GM21390 (cell line): Measurements from ENCODE around the gene ARHGAP6.

ENCODE experiments used
- ATAC-seq: cut with Tn5 transposase; IDR thresholded peaks from one replicate; pipeline ENCODE4 v1.9.1; 2021; ENCODE audit not compliant: unreplicated experiment

The ARHGAP6 gene, protein sequence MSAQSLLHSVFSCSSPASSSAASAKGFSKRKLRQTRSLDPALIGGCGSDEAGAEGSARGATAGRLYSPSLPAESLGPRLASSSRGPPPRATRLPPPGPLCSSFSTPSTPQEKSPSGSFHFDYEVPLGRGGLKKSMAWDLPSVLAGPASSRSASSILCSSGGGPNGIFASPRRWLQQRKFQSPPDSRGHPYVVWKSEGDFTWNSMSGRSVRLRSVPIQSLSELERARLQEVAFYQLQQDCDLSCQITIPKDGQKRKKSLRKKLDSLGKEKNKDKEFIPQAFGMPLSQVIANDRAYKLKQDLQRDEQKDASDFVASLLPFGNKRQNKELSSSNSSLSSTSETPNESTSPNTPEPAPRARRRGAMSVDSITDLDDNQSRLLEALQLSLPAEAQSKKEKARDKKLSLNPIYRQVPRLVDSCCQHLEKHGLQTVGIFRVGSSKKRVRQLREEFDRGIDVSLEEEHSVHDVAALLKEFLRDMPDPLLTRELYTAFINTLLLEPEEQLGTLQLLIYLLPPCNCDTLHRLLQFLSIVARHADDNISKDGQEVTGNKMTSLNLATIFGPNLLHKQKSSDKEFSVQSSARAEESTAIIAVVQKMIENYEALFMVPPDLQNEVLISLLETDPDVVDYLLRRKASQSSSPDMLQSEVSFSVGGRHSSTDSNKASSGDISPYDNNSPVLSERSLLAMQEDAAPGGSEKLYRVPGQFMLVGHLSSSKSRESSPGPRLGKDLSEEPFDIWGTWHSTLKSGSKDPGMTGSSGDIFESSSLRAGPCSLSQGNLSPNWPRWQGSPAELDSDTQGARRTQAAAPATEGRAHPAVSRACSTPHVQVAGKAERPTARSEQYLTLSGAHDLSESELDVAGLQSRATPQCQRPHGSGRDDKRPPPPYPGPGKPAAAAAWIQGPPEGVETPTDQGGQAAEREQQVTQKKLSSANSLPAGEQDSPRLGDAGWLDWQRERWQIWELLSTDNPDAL (N-terminal part only)

DNA sequence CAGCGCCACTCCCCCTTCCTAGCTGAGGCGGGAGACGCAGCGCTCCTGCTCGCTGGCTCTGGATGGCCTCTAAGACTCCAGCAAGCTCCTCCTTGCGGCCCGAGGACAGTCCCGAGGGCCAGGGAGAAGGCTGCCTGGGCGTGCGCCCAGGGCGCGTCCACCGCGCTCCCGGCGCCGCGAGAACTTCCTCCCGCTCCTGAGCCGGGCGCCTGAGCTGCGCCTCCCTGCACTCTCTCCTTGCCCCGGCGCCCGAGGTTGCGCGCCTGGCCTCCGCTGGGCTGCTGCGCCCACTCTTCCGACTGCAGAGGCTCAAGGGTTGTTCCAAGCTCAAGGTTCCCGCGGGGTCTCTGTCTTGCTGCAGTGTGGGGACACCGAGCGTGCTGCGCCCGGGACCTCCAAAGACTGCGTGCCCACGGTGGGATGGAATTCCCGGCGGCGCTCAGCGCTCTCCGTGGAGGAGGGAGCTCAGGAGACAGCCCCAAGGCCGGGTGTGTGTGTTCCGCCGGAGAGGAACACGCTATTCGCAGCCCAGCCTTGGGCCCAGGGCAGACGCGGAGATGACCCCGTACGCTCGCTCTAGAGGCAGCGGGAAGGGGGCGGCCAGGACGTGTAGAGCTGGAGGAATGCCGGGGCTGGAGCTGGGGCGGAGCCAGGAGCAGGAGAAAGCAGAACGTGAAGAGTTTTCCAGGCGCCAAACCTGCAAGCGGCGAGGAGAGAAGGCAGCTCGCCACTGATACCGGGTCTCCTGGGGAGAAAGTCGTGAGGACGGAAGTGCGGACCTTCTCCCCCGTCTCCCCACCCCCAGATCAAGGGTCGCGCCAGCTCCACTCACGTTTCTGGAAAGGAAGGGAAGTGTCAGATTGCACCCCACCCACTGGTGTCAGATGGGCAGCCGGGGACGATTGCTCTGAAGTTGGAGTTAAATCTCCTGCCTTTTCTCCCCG, at the start of gene ARHGAP6:
ARHGAP6 (minus strand) TSS at position 753 of the 944 bp plus-strand sequence. CDS start 1,092 bp downstream, outside the sequence.
- ATAC-seq = no peak

DNA sequence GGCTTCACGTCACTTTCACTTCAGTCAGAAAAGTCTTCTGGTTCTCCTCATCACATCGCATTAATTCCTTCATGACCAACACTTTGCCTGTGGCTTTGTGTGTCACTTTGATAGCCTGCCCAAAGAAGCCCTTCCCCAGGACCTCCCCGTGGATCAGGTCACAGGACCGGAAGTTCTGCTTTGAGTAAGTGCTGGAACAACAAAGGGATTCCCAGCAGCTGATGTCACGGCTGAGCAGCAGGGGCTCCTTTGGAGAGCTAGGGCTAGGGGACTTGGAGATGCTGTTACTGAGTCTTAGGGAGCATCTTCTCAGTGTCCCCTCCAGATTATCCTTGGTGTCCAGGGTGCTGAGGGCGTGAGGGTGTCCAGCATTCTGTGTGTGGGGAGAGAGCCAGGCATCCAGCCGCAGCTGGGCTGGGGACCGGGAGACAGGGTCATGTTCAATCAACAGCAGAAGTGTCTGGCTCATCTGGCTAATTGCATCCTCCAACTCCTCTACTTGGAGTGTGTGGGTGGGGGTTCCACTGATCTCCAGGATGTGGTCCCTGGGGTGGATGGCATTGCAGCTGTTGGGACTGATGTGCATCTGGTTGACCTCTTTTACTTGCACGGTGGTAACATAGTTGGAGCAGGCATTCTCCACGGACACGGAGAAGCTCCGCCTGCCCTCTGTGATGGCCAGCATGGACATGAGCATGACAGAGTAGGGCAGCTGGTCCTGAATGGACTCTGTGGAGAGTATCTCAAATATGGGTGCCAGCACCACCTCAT, 39.2 kb upstream of the ARHGAP6 start:
- ATAC-seq = no peak

DNA sequence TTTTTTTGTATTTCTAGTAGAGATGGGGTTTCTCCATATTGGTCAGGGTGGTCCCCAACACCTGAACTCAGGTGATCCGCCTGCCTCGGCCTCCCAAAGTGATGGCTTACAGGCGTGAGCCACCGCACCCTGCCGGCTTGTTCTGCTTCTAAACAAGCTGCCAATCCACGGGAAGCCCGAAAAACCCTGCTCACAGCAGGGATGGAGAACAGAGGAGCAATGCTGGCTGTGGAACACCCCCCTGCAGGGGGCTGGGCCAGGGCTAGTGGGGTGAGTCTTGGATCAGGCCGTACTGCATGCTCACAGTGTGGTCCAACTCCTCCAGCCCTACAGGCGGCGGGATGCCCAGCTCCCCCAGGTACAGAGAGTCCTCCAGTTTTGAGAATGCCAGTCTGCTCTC, 38.1 kb upstream of the ARHGAP6 start:
- no peak for ATAC-seq

DNA sequence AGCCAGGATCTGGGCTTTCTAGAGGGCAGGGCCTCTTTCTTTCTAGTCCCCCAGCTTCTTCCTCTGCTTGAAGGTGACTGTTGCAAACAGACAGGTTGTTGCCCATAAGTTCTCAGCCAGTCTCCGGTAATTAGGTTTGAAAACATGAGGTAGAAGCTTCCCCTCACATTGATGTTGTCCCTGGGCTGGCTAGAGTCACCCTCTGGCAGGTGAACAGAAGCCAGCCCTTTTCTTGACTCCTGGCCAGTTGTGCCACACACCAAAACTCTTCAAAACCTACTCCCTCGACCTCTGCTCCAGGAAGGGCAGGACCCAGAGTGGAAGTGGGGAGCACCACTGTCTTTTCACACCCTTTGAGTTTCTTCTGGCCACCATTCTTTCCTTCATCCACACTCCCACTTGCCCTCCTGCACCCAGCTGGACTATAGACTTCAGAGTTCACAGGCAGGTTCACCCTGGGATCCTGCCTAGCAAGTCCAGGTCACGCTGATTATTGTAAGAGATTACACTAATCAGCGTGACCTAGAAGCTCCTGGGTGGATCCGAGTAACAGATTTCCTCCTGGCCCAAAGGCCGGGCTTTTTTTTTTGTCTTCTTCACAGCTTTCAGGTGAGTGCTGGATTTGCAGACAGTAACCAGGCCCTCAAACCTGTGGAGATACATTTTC, 37.4 kb upstream of the ARHGAP6 start:
- no peak for ATAC-seq

DNA sequence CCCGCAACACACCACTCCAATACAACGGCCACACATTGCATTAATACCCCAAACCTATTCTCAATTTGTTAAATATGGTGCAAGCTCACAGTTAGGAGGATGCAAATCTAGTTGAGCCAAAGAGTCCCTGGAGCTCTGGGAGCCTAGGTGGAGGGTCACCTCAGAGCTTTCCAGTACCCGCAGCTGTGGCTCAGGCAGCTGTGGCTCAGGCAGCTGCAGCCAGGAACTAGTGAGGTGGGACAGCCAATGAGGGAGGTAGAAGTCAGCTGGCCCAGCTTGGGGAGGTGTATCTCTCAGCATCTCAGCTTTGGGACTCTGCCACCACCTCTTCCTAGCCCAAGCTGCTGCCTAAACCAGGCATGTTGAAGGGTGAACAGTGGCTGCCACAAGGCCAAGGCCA, 36.7 kb upstream of the ARHGAP6 start:
- no peak for ATAC-seq

DNA sequence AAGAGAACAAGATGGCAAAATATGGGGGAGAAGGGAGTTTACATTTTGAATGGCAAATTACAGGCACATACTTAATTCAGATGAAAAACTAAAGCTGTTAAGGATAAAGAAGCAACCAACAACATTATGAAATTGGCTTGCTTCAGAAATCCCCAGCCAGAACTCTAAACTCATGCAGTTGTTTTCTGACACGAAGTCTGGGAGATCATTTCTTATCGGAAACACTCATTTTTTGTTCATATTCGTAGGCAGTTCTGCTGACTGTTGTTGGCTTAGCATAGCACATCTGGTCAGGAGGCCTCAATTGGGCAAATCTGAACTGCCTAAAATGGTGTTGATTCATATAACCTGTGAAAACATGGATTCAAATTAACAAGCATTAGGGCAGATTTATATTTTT, 33.0 kb upstream of the ARHGAP6 start:
- ATAC-seq = no peak

DNA sequence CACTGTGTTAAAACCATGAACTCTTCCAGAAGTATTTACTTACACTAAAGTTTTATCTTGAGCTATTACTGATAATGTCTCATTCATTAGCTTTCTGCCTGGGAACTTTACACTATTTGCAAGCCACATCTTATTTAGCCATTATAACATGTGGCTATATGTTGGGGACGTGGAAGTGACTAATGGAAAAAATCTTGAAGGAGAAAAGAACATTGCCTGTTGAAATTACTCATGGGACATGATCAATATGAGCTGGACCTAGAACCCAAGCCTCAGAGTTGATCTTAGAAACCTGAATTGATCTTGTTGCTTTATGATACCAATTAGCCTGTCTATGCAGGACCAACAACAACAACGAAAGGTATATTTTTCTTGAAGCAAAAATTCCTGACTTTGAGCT, 22.5 kb upstream of the ARHGAP6 start:
- no peak for ATAC-seq

DNA sequence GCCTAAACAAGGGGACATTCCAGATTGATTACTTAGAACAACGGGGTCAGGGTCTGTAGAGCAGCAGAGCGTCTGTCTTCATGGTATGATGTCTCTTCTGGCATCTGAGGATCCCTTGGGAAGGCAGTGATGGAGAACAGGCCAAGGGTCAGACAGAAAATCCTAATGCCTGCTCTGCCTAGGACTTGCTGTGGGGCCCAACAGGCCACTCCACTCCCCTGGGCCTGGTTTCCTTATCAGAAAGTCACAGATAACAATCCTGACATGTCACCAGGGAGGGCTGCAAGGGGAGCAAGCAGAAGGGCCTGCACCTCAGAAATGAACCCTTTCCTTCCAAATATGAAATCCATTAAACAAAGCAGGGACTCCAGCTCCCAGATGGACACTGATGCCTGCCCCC, 21.4 kb upstream of the ARHGAP6 start:
- ATAC-seq = no peak

DNA sequence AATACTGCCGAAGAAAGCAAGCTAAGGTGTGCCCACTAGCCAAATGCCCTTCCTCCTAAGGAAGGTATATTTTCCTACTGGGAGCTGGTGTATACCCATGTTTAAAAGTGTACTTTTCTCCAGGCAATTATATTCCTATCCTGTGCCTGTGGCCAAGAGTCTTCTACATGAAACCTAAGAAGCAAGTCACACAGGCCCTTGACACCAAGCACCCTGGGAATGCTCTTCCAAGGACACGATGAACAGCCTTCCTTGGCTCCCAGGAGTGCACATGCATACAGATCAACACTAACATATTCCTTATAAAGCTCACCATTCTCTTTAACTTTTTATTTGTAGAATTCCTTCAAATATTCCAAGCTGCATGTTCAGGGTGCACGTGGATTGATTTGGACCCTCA, 17.3 kb upstream of the ARHGAP6 start:
- ATAC-seq = no peak

DNA sequence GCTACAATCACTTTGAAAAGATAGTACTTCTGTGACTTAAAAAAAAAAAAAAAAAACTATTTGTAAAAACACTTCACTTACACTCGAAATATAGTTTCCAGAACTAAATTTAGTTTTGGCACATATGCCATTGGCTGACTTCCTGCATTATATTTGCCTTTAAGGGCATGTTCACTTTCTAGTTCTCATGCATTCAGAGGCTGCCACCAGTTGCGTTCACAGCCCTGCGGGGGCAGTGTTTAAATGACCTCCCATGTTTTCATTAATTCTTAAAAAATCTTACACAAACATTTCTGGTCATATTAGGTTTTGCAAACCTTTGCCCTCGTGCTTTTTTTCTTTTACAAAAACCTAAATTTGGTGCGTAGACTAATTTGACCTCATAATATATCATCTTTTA, 12.4 kb upstream of the ARHGAP6 start:
- no peak for ATAC-seq

DNA sequence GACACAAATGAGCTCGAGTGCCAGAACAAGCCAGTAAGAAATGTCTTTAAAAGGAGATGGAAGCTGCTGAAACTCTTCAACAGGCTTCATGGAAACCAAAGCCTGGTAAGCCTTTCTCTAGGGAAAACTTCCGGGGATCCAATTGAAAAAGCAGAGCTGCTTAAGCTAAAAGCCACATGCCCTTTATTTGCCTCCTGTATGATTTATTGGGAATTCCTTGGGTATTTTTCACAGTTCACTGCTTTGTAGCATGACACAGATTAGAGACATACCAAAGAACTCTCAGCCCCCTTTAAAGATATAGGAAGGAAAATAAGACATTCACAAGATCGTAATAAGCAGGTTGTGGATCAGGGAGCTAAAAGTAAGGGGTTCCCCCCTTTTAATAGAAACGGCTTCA, 6.5 kb upstream of the ARHGAP6 start:
- no peak for ATAC-seq

DNA sequence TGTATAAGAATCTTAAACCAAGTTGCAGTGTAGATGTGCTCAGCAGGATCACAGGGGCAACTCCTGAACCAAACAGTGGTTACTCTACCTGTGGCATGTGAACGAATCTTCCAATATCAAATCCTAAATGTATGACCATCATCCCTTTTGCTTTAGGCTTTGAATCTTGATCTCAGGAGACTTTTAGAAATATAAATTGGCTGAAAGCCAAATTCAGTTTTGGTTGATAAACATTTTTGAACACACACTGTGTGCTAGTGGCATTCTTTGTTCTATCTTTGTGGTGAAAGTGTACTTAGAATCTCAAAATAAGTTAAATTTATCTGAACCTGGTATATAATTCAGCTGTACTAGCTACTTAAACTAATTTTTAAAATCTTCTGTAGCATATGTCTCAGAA, 4.6 kb upstream of the ARHGAP6 start:
- ATAC-seq = no peak

DNA sequence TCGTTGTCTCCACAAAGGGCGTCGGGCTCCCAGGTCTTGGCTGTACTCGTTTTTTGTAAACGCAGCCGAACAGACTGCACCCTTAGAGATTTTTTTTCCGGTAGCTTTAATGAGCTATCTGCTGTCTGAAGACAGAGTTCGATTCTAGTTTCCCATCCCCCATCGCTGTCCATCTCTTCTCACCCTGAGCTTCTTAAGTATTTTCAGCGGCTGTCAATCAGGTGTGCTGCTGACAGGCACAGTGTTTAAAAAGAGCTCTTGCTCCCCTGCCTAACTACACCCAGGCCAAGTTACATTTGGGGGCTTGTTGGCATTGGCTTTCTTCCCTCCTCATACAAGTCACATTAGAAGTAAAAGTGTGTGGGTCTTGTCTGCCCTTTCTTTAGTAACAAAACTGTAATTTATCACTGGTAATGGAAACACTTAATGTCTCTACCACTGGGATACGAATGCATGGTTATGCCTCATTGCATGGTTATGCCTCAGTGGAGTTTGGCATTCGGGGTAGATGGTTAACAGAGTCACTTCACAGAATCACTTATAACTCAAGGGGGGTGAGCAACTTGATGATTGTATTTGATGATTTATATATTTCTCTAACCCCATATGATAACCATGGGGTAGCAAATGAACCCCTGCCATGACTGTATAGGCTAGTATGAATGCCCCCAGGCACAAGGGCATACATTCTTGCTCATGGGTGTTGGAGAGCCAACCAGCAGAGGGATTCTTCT, 1.4 kb upstream of the ARHGAP6 start:
- no peak for ATAC-seq

DNA sequence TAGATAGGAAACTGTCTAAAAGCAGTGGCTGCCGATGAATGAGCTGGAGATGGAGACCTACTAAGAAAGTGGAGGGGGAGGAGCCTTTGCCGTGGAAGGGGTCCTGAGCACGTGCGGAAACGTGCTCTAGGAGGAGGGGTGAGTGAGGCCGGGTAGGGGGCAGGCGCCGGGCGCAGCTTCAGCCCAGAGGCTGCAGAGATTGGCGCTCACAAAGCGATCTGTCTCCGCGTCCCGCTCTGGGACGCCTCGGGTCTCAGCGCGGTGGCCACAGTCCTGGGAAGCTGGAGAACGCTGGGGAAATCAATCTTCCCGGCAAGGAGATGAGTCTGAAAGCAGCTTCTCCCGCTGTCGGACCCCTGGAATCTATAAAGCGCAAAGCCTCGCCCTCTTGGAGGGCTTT, 444 bp upstream of the ARHGAP6 start:
- no peak for ATAC-seq

DNA sequence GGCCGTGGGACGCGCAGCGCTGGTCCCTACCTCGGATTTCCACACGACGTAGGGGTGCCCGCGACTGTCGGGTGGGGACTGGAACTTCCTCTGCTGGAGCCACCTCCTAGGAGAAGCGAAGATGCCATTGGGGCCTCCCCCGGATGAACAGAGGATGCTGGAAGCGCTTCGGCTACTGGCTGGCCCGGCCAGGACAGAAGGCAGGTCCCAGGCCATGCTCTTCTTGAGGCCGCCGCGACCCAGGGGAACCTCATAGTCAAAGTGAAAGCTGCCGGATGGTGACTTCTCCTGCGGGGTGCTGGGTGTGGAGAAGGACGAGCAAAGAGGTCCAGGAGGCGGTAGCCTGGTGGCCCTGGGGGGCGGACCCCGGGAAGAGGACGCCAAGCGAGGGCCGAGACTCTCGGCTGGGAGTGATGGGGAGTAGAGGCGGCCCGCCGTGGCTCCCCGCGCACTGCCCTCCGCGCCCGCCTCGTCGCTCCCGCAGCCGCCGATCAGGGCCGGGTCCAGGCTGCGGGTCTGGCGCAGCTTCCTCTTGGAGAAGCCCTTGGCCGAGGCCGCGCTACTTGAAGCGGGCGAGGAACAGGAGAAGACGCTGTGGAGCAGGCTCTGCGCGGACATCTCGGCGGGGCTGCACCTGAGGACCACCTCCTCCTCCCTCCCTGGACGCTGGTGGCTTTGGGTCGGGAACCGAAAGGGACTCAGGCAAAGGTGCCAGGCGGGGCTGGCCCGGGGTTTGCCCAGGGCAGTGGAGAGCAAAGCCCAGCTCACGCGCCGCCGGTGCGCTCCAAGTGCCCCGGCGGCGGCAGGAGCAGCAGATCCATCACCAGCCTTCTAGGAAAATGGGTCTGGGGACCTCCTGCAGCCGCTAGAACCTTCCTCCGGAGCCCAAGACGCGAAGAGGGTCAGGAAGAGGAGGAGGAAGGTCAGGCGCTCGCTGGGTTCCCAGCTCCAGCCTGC, 1.2 kb downstream of the ARHGAP6 start:
- no peak for ATAC-seq

DNA sequence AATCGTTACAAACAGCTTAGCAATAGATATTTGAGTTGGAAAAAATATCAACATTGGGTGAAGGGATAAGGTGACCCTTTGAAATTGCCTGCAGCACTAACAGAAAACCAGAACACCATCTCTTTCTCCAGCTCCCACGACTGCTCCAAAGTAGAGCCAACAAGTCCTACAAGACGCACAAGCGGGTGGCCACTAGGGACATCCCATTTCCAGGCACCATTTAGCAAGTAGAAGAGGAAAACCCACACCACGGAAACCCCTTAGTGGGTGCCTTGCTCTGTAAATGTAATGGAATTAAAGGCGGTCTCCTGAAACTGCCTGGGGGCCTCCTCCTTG, 1.9 kb downstream of the ARHGAP6 start:
- ATAC-seq = no peak

DNA sequence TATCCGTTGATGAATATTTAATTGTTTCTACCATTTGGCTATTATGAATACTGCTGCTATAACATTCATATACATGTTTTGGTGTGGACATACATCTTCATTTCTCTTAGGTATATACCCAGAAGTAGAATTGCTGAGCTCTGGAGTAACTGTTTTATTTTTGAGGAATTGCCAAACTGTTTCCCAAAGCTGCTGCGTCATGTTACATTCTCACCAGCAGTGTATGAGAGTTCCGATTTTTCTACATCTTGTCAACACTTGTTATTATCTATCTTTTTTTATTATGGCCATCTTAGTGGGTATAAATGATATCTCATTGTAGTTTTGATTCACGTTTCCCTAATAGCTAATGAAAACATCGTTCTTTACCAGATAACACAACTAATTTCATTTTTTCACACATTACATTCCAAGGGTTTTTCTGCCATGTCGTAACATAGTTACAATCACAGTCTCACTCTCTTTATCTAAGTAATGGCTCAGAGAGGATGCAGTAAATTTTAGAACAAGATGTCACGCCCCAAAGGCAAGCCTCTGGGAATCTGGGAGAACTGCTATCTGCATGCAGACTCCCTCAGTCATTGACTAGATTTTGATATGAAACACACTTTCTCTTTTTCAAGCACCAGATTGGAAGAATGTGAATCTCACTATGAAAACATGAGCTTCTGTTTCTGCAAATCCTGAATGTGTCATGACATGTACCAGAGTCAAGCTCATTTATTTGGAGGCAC, 10.3 kb downstream of the ARHGAP6 start:
- no peak for ATAC-seq
